Smooth muscle cell (in vitro differentiated cells): ENCODE measurements around the gene LRTM2. TPM values are rescaled to one million over a fixed set of nuclear protein-coding genes. Genes with fewer than 3 reads are reported as not detected.

ENCODE experiments used
- DNase-seq: peaks from one replicate; lab custom pipeline; 2025; ENCODE audit not compliant: unreplicated experiment; lab: John Stamatoyannopoulos, UW
- H2AFZ ChIP-seq: fragments of 200-600 bp; sonication (generic); 2 replicates; pipeline ENCODE4 v1.6.0; 2016; ENCODE audit warnings: antibody characterized with exemption, low read depth, mild to moderate bottlenecking
- H3F3A ChIP-seq: fragments of 200-600 bp; sonication (generic); 2 replicates; pipeline ENCODE4 v1.6.0; 2017; ENCODE audit warnings: antibody characterized with exemption, low read depth
- H3K27ac ChIP-seq: fragments of 200-600 bp; sonication (generic); 2 replicates; pipeline ENCODE4 v1.5.1; 2016; ENCODE audit warnings: low read depth, mild to moderate bottlenecking
- H3K27me3 ChIP-seq: fragments of 200-600 bp; sonication (generic); 2 replicates; pipeline ENCODE4 v1.6.1; 2016; ENCODE audit warnings: low read depth, mild to moderate bottlenecking
- H3K36me3 ChIP-seq: fragments of 200-600 bp; sonication (generic); 2 replicates; pipeline ENCODE4 v1.5.1; 2016; ENCODE audit warnings: low read depth
- H3K4me1 ChIP-seq: fragments of 200-600 bp; sonication (generic); 2 replicates; pipeline ENCODE4 v1.5.1; 2016; ENCODE audit warnings: low read depth
- H3K4me2 ChIP-seq: fragments of 200-600 bp; sonication (generic); 2 replicates; pipeline ENCODE4 v1.6.0; 2016; ENCODE audit warnings: mild to moderate bottlenecking
- H3K4me3 ChIP-seq: fragments of 200-600 bp; sonication (generic); 2 replicates; pipeline ENCODE4 v1.5.1; 2016; ENCODE audit warnings: mild to moderate bottlenecking
- H3K79me2 ChIP-seq: fragments of 200-600 bp; sonication (generic); 2 replicates; pipeline ENCODE4 v1.6.0; 2016; ENCODE audit warnings: low read depth, mild to moderate bottlenecking
- H3K9ac ChIP-seq: fragments of 200-600 bp; sonication (generic); 2 replicates; pipeline ENCODE4 v1.6.0; 2016; ENCODE audit warnings: low read depth
- H3K9me3 ChIP-seq: fragments of 200-600 bp; sonication (generic); replicated peaks from 2 replicates; pipeline ENCODE4 v1.5.1; 2016; ENCODE audit warnings: low read depth
- H4K20me1 ChIP-seq: fragments of 200-600 bp; sonication (generic); 2 replicates; pipeline ENCODE4 v1.6.0; 2016; ENCODE audit warnings: low read depth
- WGBS: methylation state at CpG from one replicate; pipeline ENCODE4 v1.1.7; 2016; ENCODE audit warnings: low lambda C conversion rate; 5-methylcytosine and 5-hydroxymethylcytosine counted together
- polyA plus RNA-seq: library from polyadenylated mRNA; unstranded; fragments of >200 nt; fragmentation: Nextera tagmentation; extraction: Ambion mirVana; gene quantifications from 2 replicates; pipeline ENCODE4 v1.2.1, GENCODE V29; 2016
- total RNA-seq: library from RNA; depleted of rRNA; stranded (reverse); fragments of >200 nt; gene quantifications from 2 replicates; pipeline ENCODE4 v1.2.3, GENCODE V29; 2014
- TF ChIP-seq, protein P1 (sequence below): fragments of 200-600 bp; sonication (generic); IDR thresholded peaks from 2 replicates; pipeline ENCODE4 v1.5.1; 2017; ENCODE audit warnings: borderline replicate concordance, mild to moderate bottlenecking, antibody characterized with exemption; ENCODE audit not compliant: insufficient read depth, poor library complexity, severe bottlenecking

The LRTM2 gene
- total and polyA plus RNA-seq, 2 experiments from 2014 or later = not detected

DNA sequence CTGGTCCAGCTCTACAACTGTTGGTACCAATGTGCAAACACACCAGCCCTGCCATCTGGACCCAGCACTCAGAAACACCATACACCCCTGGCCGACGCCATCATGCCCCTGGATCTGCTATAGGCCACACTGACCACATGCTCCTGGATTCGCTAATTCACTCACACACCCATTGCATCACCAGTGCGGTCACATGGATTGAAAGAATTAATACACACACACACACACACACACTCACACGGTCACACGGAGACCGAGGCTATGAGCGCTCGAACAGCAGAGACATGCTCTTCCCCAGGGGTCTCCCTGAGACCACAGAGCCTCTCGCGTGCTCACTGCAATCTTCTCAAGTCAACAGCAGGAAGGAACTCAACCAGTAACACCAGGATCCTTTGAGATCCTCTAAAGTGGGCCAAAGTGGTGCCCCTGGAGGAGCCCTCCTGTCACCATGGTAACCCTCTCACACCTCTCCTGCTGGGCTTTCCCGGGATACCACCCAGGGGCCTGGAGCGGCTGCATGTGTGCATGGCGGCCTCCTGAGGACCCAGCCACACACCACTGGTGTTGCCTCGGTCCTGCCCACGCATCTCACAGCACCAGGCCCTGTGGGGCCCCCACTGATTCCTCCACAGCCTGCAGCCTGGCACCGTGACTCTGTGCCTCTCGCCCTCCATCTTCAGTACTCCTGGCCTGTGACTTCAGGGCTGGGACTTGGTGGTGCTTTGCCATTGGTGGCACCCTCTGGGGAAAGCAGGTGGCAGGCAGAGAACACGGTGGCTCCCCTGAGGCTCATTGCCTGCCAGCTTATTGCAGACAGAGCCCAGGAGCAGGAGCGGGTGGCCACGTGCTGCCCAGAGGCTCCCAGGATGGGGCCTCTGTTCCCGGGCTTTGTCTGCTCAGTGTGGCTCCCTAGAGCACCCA lies 15.1 kb downstream of the LRTM2 start:
- DNase-seq = no peak
- 93% methylated on average over 22 of the region's 22 CpGs for WGBS

DNA sequence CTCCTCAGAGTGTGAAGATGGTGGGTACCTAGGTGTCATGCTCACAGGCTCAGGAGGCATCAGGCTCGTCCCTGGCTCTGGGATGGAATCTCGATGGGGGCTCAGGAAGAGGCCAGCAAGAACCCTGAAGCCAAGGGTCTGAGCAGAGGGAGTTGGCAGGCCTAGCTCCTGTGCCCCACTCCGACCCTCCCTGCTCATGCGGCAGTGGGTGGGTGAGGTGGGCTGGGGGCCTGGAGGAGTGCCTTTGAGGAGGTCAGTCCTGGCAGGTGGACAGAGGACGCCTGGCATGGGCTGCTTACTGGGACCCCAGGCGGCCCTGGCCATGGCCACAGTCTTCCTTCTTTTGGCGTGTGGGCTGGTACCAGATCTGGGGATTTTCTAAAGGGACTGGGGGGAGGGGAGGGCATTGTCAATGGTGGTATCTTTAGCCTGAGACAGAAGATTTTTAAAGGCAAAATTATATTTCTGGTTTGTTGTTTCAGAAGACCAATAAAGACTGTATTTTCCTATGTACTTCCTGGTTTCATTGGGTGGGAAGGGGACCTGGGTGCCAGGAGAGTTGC lies 16.0 kb downstream of the LRTM2 start:
- H3F3A ChIP-seq = no peaks in the 10 kb centered on the region
- no peak overlapping the region for H3K9ac ChIP-seq
- TF ChIP-seq, protein P1, sequence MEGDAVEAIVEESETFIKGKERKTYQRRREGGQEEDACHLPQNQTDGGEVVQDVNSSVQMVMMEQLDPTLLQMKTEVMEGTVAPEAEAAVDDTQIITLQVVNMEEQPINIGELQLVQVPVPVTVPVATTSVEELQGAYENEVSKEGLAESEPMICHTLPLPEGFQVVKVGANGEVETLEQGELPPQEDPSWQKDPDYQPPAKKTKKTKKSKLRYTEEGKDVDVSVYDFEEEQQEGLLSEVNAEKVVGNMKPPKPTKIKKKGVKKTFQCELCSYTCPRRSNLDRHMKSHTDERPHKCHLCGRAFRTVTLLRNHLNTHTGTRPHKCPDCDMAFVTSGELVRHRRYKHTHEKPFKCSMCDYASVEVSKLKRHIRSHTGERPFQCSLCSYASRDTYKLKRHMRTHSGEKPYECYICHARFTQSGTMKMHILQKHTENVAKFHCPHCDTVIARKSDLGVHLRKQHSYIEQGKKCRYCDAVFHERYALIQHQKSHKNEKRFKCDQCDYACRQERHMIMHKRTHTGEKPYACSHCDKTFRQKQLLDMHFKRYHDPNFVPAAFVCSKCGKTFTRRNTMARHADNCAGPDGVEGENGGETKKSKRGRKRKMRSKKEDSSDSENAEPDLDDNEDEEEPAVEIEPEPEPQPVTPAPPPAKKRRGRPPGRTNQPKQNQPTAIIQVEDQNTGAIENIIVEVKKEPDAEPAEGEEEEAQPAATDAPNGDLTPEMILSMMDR = no peak
- no peaks in the 10 kb centered on the region for H3K9me3 ChIP-seq
- H4K20me1 ChIP-seq = no peaks in the 10 kb centered on the region
- H3K79me2 ChIP-seq = no peaks in the 10 kb centered on the region
- no peak for DNase-seq
- no peak overlapping the region for H3K4me3 ChIP-seq
- peaks cover 5% of the 10 kb centered on the region for H3K4me1 ChIP-seq
- no peak overlapping the region for H3K27ac ChIP-seq
- no peaks in the 10 kb centered on the region for H3K36me3 ChIP-seq
- no peak overlapping the region for H3K4me2 ChIP-seq
- H3K27me3 ChIP-seq = peaks cover 25% of the 10 kb centered on the region
- H2AFZ ChIP-seq = no peak overlapping the region
- 70% methylated on average over 7 of the region's 7 CpGs for WGBS

More for the DNA sequence above, 15.1 kb downstream of the LRTM2 start:
- Histone ChIP-seq H3F3A (no peaks in the 10 kb centered on the region), H3K4me3 (no peak overlapping the region), H3K36me3 (no peaks in the 10 kb centered on the region), H3K9me3 (no peaks in the 10 kb centered on the region), H3K4me1 (peaks cover 5% of the 10 kb centered on the region), H3K4me2 (no peak overlapping the region), H2AFZ (no peak overlapping the region), H3K79me2 (no peaks in the 10 kb centered on the region), H3K27me3 (peaks cover 27% of the 10 kb centered on the region), H3K9ac (no peak overlapping the region), H3K27ac (no peak overlapping the region), H4K20me1 (no peaks in the 10 kb centered on the region)
- TF ChIP-seq, protein P1 = no peak

DNA sequence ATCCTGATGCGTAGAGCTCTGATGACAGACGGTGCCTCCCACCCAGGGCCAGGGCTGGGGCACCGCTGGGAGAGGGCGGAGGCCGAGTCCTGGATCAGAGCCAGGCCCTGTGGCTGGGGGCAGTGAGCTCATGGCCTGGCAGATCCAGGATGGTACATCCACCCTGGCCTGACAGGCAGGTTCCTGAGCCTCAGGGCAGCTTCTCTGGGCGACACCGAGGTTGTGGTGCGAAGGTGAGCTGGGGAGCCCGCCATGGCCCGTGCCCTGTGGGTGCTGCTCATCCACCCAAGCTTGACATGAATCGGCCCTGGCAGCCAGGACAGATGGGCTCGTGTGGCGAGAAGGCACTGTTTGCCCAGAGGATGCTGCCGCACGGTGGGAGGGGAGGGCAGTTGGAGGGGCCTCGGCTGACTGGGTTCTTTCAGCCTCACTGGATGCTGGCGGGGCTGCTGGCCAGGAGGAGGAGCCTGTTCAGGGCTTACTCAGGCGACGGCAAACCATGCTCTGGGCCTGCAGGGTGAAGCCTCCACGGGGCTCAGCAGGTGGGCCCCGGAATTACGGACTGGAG lies 16.6 kb downstream of the LRTM2 start:
- Histone ChIP-seq H3K9me3 (no peaks in the 10 kb centered on the region), H3K4me2 (no peak overlapping the region), H3K79me2 (no peaks in the 10 kb centered on the region), H3F3A (no peaks in the 10 kb centered on the region), H3K27ac (no peak overlapping the region), H3K27me3 (peaks cover 19% of the 10 kb centered on the region), H2AFZ (no peak overlapping the region), H3K9ac (no peak overlapping the region), H3K4me1 (peaks cover 5% of the 10 kb centered on the region), H4K20me1 (no peaks in the 10 kb centered on the region), H3K4me3 (no peak overlapping the region), H3K36me3 (no peaks in the 10 kb centered on the region)
- no peak for DNase-seq
- WGBS = 86% methylated on average over 22 of the region's 22 CpGs
- TF ChIP-seq, protein P1 = no peak
